NCI-H2196 treated with DMSO at 0.1 percent for 48 hours (cell line): ENCODE measurements around the gene FHL5.
"Not testable (repeated sequence)": the region's sequence is repeated elsewhere in the genome, so short reads cannot be mapped to it uniquely, and the experiment has no call there.

Experiments used
- DNase-seq: peaks from one replicate; lab custom pipeline; 2025; ENCODE audit not compliant: unreplicated experiment; lab: John Stamatoyannopoulos, UW

Gene FHL5

DNA sequence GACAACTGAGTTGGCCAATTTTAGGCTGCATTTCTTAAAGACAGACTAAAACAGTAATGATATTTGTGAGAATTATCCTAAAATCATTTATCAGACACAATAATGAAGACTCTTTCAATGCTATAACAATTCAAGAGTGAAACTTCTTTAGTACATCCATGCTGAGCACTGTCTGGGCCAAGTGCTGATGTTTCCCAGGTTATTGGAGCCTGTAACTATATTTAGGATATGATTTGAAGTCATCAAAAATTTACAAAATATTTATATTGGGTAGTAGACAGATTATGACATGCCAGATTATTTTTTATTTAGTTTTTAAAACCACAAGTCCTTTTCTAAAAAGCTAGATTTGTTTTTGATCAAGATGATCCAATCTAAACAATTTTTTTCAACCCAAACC lies 45.1 kb downstream of the FHL5 start:
- DNase-seq: no peak

DNA sequence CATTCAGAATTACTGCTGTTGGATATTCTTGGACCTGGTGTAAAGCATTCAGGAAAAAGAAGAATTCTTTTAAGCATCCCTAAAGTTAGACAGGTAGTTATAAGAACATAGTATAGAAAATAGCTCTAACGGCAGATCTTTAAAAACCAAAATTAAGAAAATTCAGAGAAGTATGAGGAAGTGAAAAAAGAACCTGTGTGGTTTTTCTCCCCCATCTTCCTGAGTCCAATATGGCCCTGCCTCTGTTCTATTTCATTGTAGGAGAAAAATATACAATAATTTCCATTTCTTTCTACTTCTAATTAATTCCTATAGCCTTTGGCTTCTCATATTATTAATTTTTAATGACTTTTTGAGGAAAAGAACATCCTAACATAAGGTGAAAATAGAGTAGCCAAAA lies 47.1 kb downstream of the FHL5 start:
- no peak for DNase-seq

DNA sequence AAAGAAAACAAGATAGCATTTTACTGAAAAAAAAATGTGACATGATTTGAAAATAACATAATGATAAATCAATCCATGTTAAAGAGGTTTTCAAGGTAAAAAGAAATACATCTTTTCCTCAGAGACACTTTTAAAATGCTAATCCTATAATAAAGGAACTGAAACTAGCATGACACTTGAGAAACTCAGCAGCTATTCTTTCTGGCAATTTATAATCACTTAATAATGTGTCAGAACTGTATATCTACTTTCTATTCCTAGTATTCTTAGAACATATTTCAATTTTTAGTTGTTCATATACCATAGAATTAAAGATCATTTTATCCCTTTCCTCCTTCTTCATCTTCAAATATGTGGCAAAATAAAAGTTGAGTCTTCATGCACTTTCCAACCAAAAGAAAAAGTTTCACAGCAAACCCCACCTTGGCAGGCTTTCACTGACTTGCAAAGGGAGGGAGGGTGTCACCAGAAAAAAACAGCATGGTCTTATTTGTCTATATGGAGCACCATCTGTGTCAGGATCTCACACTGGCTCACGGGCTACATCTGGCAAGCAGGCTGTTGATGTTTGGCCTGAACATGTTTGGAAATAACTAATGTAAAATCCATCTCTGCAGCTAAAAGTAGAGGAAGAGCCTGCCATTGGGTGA lies 48.5 kb downstream of the FHL5 start:
- no peak for DNase-seq

DNA sequence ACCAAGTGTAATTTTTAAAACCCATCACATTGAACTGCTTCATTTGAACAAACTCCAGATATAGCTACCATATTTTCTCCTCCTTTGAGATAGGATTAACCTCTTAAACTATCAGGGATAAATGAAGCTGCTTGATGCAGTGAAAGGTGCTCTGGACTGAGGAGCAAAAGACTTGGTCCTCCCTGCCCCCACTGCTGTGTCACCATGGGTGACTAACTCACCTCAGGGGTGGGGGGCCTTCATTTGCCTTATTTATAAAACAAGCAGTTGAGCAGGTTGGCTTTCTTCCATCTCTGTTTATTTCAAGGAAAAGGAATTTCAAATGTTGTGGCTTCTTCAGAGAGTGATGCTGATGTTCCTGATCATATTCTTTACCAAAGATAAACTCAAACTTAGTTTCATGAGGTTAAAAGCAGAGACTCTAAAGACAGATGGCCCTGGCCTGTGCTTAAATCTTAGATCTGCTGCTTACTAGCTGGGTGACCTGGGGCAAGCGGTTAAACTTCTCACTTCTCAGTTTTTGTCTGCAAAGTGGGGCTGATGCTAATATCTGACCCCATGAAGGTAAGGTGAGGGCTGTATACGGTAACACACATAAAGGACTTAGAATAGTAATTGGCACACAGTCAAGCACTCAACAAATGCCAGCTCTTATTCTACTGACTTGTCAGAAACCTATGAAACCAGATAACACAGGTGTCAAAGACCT lies 50.5 kb downstream of the FHL5 start:
- no peak for DNase-seq

DNA sequence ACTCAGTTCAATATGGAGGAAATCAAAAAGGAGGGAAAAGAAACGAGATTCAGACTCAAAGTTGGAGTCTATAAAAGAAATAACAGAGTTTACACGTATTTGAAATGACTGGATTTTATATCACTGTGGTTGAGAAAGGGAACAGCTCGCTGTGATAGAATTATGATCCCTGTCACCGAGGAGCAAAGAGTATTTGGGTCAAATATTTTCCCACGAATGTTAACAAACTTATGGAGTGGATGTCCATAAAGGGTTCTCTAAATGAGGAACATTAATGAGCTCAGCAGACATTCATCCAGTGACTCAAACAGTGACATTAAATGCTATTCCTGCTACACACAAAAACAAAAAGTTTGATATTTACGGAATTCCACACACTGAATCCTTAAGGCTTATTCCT lies 57.9 kb downstream of the FHL5 start:
- DNase-seq: no peak

DNA sequence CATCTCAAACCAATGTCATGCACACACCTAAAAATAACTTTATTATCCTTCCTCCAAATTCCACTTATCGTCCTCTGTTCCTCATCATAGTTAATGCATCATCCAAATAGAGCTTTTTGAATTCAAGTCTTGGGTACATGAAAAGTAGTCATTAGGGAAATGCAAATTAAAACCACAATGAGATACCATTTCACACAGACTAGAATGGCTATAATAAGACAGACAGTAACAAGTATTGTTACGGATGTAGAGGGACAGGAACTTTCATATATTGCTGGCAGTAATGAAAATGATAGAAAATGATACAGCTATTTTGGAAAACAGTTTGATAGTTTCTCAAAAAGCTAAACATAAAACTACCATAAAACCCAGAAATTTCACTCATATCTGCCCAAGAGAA lies 59.1 kb downstream of the FHL5 start:
- DNase-seq: no peak

DNA sequence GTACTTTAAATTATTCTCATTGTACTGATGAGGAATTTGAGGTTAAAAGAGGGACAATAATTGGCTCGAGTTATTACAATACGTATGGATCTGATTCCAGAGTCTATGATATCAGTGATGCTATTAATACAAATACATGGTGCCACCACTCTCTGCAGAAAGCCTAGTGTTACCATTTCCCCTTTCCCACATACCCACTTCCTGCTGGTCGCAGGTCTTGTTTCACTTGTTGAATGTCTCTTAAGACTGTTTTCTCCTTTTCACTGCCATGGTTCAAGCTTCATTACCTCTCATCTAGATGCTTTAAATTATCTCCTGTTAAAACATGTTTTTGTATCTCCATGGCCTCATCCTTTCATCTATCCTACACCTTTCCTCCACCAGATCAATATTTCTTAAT lies 62.0 kb downstream of the FHL5 start:
- no peak for DNase-seq

DNA sequence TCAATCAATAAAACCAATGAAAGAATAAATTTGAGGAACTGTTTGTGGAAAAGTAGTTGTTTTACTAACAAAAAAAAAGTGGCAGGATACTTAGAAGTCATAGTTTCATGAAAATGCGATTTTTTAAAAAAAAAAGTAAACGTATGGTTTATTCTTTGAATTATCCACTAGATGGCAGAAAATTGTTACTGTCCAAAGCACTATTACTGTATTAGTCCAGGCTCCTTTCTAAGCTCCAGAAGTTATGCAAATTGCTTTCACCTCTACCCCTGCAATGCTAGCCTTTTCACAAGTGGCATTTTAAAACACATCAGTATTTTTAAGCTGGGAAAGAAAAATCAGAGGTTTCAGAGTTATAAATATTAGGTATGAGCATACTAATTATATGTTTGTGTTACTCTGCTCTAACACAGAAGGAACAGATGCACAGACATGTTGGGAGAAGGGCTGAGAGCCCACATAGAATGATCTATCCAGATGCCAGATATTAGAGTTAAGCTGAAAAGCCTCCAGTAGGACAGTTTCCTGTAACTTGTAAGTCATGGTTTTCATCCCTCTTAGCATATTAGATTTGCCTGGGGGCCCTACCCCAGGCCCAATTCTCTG lies 63.9 kb downstream of the FHL5 start:
- no peak for DNase-seq

DNA sequence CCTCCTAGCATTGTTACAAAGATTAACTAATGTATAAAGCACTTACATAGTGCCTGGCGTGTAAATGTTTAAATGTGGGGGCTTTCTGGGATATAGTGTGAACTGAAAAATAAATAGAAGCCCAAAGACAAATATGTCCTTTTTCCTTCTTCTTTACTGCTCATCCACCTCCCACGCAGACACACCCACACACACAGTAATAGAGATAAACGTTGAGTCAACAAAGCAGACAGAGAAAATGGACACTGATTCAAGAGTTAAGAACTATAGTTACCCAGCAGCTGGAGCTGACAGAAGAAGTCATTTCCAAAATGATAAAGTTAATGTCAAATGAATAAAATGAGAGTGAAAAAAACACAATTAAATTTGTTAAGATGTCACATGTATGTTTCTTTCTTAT lies 68.3 kb downstream of the FHL5 start:
- DNase-seq: no peak

DNA sequence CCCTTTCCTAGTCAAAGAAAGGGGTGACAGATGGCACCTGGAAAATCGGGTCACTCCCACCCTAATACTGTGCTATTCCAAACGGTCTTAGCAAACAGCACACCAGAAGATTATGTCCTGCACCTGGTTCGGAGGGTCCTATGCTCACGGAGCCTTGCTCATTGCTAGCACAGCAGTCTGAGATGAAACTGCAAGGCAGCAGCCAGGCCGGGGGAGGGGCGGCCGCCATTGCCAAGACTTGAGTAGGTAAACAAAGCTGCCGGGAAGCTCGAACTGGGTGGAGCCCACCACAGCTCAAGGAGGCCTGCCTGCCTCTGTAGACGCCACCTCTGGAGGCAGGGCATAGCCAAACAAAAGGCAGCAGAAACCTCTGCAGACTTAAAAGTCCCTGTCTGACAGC lies 75.1 kb downstream of the FHL5 start:
- not testable (repeated sequence) for DNase-seq

DNA sequence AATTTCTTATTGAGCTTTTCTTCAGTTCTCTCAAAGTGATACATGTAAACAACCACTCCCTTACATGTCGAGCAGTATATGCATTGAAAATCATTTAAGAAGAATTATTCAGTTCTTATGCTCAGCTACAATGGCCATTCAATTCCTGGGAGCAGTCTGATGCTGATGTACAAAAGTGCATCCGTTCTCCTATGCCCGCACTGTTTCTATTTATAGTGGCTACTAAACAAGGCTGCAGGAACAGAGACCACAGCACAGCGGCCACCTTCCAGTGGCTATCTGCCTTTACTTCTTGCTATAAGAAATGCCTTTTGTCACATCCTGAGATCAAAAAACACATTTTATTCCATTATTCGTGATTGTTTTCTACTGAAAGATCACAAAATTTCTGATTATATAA lies 82.2 kb downstream of the FHL5 start:
- DNase-seq: no peak

DNA sequence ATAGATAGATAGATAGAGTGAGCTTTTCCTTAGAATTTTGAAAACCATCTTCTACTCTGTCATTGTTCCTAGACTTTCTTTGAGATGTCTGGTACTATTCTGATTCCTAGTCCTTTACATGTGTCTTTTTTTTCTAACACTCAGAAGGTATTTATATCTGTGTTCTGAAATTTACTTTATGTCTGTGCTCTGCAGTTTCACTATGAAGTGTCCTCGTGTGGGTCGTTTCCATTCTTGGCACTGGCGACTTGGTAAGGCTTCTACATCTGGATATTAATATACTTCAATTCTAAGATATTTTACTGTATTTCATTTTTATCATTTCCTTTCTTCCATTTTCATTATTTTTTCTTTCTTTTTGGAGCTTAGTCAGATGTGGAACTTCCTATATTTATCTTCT lies 87.0 kb downstream of the FHL5 start:
- DNase-seq: no peak

DNA sequence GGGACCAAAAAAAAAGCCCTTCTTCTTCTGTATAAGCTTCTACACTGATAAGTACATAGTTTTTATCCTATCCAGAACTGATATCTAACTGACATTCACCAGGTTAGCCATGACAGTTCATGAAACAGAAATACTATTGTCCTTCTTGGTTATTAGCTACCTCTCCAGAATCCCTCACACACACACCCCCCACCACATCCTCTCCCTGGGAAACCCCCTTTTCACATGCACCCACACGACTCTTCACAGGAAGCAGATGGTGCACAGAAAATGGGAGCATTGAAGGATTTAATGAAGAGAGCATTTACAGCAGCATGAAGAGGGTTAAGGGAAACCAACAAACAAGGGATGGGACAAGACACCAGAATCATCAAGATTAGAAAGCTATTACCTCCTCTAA lies 88.9 kb downstream of the FHL5 start:
- no peak for DNase-seq

DNA sequence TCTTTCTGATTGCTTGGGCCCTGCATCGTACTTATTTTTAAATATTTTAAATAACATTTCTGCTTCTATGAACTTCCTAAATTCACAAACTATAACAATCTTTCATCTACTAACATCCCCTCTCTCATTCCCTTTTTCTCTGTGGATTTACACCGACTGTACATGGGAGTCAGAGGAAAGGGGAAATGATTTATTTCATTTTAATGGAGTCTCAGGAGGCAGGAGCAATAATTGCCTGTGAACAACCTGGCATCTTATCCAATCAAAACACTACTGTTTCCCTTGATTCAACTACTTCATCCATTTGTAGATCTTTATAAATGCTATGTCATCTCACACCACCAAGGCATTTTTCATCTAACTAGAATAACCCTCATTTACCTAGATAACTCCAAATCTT lies 89.6 kb downstream of the FHL5 start:
- DNase-seq: no peak

DNA sequence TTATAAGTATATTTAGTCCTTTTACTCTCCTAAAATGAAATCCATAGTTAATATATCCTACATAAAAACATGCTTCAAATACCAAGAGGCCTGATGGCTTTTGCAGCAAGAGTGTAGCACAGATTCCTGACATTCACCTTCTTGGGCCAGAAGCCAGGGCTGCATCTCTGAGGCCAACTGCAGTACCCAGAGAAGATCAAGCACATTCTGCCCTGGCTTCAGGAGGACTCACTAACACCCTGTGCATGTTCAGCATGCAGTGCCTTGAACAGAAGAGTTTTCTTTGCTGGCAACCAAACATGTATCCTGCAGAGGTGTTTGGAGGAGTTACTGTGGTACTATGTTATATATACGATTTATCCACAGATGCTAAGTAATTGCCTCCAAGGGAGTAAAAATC lies 90.3 kb downstream of the FHL5 start:
- DNase-seq: no peak

DNA sequence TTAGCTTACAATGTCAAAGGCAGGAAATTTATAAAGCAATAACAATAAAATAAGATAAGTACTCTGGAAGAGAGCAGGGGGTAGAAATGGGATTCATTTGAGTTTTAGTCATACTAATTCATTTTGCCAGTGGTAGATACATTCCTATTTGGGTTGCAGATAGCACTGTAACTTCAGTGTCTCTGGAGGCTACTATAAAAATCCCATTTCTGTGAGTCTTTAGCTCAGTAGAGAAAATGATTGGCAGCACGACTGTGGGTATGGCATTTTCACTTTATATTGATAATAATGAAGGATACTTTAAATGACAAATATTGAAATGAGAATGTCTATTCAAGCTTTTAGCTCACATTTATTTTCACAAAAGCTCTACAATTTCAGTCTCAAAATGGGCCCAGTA lies 93.6 kb downstream of the FHL5 start:
- no peak for DNase-seq

DNA sequence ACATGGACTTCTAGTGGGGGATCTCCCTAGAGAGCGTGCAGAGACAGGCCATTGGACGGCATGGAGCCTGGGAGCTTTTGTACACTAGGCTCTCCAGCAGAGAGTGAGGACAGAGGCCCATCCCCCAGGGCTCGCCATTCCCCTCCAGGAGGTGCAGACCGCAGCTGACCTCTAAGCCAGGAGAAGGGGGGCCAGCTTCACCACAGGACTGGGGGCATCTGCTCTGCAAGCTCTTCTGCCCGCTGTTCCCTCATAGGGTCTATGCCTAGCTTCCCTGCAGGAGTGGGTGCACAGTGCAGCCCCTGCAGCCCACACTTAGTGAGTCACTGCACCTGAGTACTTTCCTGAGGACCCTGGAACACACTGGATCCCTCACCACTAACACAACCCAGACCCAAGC lies 94.4 kb downstream of the FHL5 start:
- no peak for DNase-seq

DNA sequence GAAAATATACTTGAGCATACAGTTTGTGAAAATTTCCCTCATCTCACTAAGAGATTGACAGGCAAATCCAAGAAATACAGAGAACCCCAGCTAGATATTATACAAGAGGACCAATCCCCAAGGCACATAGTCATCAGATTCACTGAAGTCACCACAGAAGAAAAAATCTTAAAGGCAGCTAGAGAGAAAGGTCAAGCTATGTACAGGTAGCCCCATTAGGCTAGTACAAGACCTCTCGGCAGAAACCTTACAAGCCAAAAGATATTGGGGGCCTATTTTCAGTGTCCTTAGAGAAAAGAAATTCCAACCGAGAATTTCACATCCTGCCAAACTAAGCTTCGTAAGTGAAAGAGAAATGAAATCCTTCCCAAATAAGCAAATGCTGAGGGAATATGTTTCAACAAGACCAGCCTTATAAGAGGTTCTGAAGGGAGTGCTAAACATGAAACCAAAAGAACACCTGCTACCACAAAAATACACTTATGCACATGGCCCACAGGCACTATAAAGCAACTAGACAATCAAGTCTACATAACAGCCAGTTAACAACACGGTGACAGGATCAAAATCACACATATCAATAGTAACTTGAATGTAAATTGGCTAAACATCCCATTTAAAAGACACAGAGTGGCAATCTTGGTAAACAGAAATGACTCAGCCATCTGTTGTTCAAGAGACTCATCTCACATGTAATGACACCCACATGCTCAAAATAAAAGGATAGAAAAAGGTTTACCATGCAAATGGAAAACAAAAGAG lies 96.3 kb downstream of the FHL5 start:
- DNase-seq: no peak
